Ovary (tissue), 9 donors: ENCODE measurements around the gene CENATAC. TPM values are rescaled to one million over a fixed set of nuclear protein-coding genes. Genes with fewer than 3 reads are reported as not detected.

Source experiments
- DNase-seq, 5 donors: peaks; one replicate each; pipeline ENCODE4 v3.0.0-alpha.2; 2019 to 2020
- H3K27ac ChIP-seq, 2 donors: fragments of 200-600 bp; one replicate each; pipeline versions ENCODE4 v1.5.1 to v1.8.0; 2019 to 2022
- H3K27me3 ChIP-seq: fragments of 200-600 bp; one replicate; pipeline ENCODE4 v1.8.0; 2022
- H3K36me3 ChIP-seq: fragments of 200-600 bp; sonication (generic); one replicate; pipeline ENCODE4 v1.5.1; 2019
- H3K4me1 ChIP-seq: one replicate; pipeline ENCODE4 v1.8.1; 2013; ENCODE audit warnings: mild to moderate bottlenecking, moderate library complexity; ENCODE audit not compliant: insufficient read depth
- H3K4me3 ChIP-seq: fragments of 200-600 bp; sonication (generic); one replicate; pipeline ENCODE4 v1.5.1; 2017
- H3K9me3 ChIP-seq, 2 donors: fragments of 200-600 bp in 1 of 2; sonication (generic) in 1 of 2; one replicate each; pipeline versions ENCODE4 v1.5.1 to v1.8.1; 2013 to 2019; ENCODE audit warnings: mild to moderate bottlenecking in 1 of 2, moderate library complexity in 1 of 2
- CTCF ChIP-seq, 3 donors: fragments of 450-650 bp in 2 of 3; fragments of 200-600 bp in 1 of 3; IDR thresholded peaks; one replicate each; pipeline versions ENCODE4 v1.5.1 to v1.8.0; 2016 to 2022; ENCODE audit warnings: antibody characterized with exemption in 3 of 3, mild to moderate bottlenecking in 1 of 3
- EP300 ChIP-seq: sonication (generic); formaldehyde crosslinking; IDR thresholded peaks from one replicate; pipeline ENCODE4 v1.6.1; 2017; ENCODE audit warnings: antibody characterized with exemption
- POLR2A ChIP-seq: fragments of 450-650 bp; IDR thresholded peaks from one replicate; pipeline ENCODE4 v1.6.1; 2017; ENCODE audit warnings: antibody characterized with exemption, mild to moderate bottlenecking, moderate library complexity
- WGBS, 3 donors: extraction: QIAGEN DNeasy Blood & Tissue Kit in 1 of 3; methylation state at CpG; one replicate each; pipeline versions ENCODE4 v1.1.5 to v1.1.7; 2013 to 2017; 5-methylcytosine and 5-hydroxymethylcytosine counted together
- intact Hi-C, 4 donors: fragments of 100-400 bp; cut with DNase I; formaldehyde crosslinking; loops; one replicate each; pipeline versions ENCODE4 v1.11.0 to v1.15.1; 2022 to 2023
- polyA plus RNA-seq, 2 donors: library from polyadenylated mRNA; stranded (reverse); fragments of 200-250 nt in 1 of 2; fragments of 350-450 nt in 1 of 2; fragmentation: Illumina TruSeq in 1 of 2; extraction: RNeasy Lipid Tissue Mini Kit (QIAGEN cat#74804) in 1 of 2; gene quantifications; one replicate each; pipeline ENCODE4 v1.2.3, GENCODE V29; 2013 to 2014
- total RNA-seq, 7 donors: library from RNA; depleted of rRNA in 2 of 7; stranded (reverse); fragments of >200 nt in 2 of 7; fragmentation: NEBNext Ultra II Directional in 3 of 7; extraction: Animal tissue kit (Norgen Biotek cat#: 25700) in 3 of 7; gene quantifications; one replicate each; pipeline versions ENCODE4 v1.1.0 to v1.2.4, GENCODE V29; 2016 to 2023
- donor health status: DM: no; HTN: no; CAD: no; lungs with moderate emphysema.
- donor health status: DM: no; HTN: no; CAD: no.
- donor health status: Bipolar disorder and iron deficiency.
- donor health status: DM: yes; HTN: yes; CAD: no.
- donor health status: DM: no; HTN: no; CAD: no.
- donor health status: DM: yes; HTN: yes; CAD: no.

The CENATAC gene
- total and polyA plus RNA-seq, 9 donors: 19.9 to 51.0 (median 26.3) TPM

- Histone ChIP-seq H3K4me3 (no peak overlapping the region), H3K36me3 (no peaks in the 10 kb centered on the region), H3K4me1 (peaks cover 2% of the 10 kb centered on the region), H3K9me3 (no peaks in the 10 kb centered on the region), H3K27me3 (no peaks in the 10 kb centered on the region), H3K27ac (no peak overlapping the region)
- DNase-seq: no peak
- intact Hi-C loops: no loop called here
- no peak for TF ChIP-seq POLR2A
- TF ChIP-seq CTCF (IDR thresholded peaks at IDR 0.05): no peak
- TF ChIP-seq EP300: no peak
- WGBS, 3 donors: 76 to 88% (median 77%) methylated on average over 5 of the region's 5 CpGs
Measured at GRCh38 chr11:119025541-119025940, 27.6 kb downstream of the CENATAC start.

DNA sequence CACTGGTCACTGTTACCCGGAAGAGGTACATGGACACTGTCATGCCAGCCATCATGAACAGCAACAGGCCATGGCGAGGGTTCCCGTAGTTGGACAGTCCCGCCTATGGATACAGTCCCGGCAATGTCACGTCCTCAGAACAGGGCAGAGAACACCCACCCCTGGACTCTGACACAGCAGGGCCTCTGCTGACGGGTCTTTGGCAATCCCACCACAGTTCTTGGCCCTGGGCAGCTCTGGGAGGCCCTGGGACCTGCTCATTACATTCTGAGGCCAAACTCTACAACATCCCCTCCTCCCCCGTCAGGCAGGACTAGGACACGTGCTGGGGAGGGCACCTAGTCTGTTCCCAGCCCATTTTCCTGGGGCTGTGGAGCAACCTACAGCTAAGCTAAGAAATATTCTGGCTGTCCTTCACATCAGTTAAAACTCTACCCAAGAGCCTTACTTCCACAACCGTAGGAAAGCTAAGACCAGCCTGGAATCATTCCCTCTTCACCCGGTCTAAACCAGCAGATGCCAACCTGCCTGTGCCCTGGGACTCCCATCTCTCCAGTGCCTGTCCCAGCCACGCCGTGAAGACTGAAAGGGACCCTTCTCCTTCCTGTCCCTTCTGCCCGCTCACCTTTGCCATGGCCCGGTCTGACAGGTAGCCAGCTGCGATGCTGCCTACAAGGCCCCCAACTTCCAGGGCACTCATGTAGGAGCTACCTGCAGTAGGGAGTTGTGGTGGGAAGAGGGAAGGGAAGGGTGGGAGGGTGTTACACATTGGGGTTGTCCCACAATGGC, 28.2 kb downstream of the CENATAC start:
- Histone ChIP-seq H3K4me1 (peaks cover 2% of the 10 kb centered on the region), H3K27ac (no peak overlapping the region), H3K36me3 (no peaks in the 10 kb centered on the region), H3K27me3 (no peaks in the 10 kb centered on the region), H3K9me3 (no peaks in the 10 kb centered on the region), H3K4me3 (no peak overlapping the region)
- no peak for DNase-seq
- intact Hi-C loops: no loop called here
- TF ChIP-seq CTCF (IDR thresholded peaks at IDR 0.05) (no peak), POLR2A (no peak), EP300 (no peak)
- 82 to 86% (median 82%) methylated on average over 16 of the region's 16 CpGs for WGBS, 3 donors

- H3K4me1 ChIP-seq: peaks cover 2% of the 10 kb centered on the region
- H3K9me3 ChIP-seq: no peaks in the 10 kb centered on the region
- H3K4me3 ChIP-seq: no peak overlapping the region
- intact Hi-C loops: no loop called here
- no peak for DNase-seq
- no peak overlapping the region for H3K27ac ChIP-seq
- no peaks in the 10 kb centered on the region for H3K27me3 ChIP-seq
- no peaks in the 10 kb centered on the region for H3K36me3 ChIP-seq
- 96% methylated on average over 2 of the region's 2 CpGs for WGBS, 3 donors
- no peak for TF ChIP-seq EP300
Measured at GRCh38 chr11:119026970-119027369, 29.0 kb downstream of the CENATAC start.

DNA sequence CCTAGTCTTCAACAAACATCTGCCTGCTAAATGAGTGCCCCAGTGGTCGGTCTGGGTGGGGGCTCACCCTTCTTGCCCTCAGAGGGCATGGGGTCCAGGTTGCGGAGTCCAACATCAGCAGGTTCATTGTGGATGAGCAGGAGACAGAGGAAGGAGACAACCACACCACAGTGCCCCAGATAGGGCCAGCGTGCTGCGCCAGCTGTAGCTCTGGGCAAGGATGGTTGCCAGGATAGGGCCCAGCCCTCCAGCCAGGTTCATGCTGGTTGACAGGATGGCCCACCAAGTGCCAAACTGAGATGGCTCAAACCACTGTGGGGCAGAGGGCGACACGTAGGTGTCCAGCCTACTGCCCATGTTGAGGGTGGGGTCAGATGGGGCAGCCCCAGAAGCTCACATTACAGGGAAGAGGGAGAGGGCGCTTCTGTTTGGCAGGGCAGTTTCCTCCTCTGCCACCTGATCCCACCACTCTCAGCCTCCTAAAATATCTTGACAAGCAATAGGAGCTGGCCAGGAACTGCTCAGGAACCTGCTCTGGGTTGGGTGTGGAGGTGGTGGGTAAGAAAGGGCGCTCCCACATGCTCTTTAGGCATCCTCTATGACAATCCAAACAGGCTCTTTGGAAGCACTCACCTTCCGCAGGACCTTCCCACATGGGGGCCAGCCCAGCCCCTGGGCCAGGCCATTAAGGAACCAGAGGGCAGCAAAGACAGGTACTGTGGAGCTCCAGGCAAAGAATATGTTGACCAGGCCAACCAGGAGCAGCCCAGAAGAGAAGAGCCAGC, 29.8 kb downstream of the CENATAC start:
- peaks cover 2% of the 10 kb centered on the region for H3K4me1 ChIP-seq
- H3K4me3 ChIP-seq: no peak overlapping the region
- no peak for DNase-seq
- H3K9me3 ChIP-seq: no peaks in the 10 kb centered on the region
- H3K36me3 ChIP-seq: no peaks in the 10 kb centered on the region
- no peaks in the 10 kb centered on the region for H3K27me3 ChIP-seq
- no peak overlapping the region for H3K27ac ChIP-seq
- WGBS, 3 donors: 89 to 95% (median 95%) methylated on average over 9 of the region's 9 CpGs
- intact Hi-C loops: no loop called here
- no peak for TF ChIP-seq POLR2A
- no peak for TF ChIP-seq EP300
- no peak for TF ChIP-seq CTCF (IDR thresholded peaks at IDR 0.05)
